HUES6 (cell line): ENCODE results near the gene RYR1.
"Not testable (repeated sequence)": the region's sequence is repeated elsewhere in the genome, so short reads cannot be mapped to it uniquely, and the experiment has no call there.

Experiments used
- H3K27ac ChIP-seq: 2 replicates; pipeline ENCODE4 v1.7.0; 2013; ENCODE audit warnings: low read depth, mild to moderate bottlenecking, low read length, inconsistent platforms
- H3K27me3 ChIP-seq: 2 replicates; pipeline ENCODE4 v1.6.1; 2013; ENCODE audit warnings: low read length; ENCODE audit not compliant: control insufficient read depth, insufficient read depth
- H3K36me3 ChIP-seq: 2 replicates; pipeline ENCODE4 v1.6.1; 2013; ENCODE audit warnings: low read length; ENCODE audit not compliant: control insufficient read depth, insufficient read depth
- H3K4me1 ChIP-seq: 2 replicates; pipeline ENCODE4 v1.6.1; 2013; ENCODE audit warnings: low read length; ENCODE audit not compliant: control insufficient read depth, insufficient read depth
- H3K4me3 ChIP-seq: 2 replicates; pipeline ENCODE4 v1.5.1; 2013; ENCODE audit warnings: low read depth, low read length
- H3K9ac ChIP-seq: one replicate; pipeline ENCODE4 v1.6.1; 2013; ENCODE audit warnings: mild to moderate bottlenecking, low read length
- H3K9me3 ChIP-seq: 2 replicates; pipeline ENCODE4 v1.6.1; 2013; ENCODE audit warnings: low read depth, low read length; ENCODE audit not compliant: control insufficient read depth, insufficient read depth

RYR1 gene

GRCh38 chr19:38464421-38465082 lies 31.1 kb downstream of the RYR1 start:
- Histone ChIP-seq H3K9ac (no peak overlapping the region), H3K9me3 (no peaks in the 10 kb centered on the region), H3K27me3 (no peaks in the 10 kb centered on the region), H3K4me3 (no peak overlapping the region), H3K36me3 (peaks cover 51% of the 10 kb centered on the region), H3K27ac (no peak overlapping the region), H3K4me1 (no peaks in the 10 kb centered on the region; the same call in 1 of the 2 replicates)

GRCh38 chr19:38466050-38466449 lies 32.6 kb downstream of the RYR1 start:
- Histone ChIP-seq H3K27ac (no peak overlapping the region), H3K4me3 (no peak overlapping the region), H3K4me1 (peaks cover 5% of the 10 kb centered on the region), H3K9ac (no peak overlapping the region), H3K36me3 (peaks cover 44% of the 10 kb centered on the region), H3K9me3 (no peaks in the 10 kb centered on the region), H3K27me3 (no peaks in the 10 kb centered on the region)

GRCh38 chr19:38467541-38468525 lies 34.3 kb downstream of the RYR1 start:
- H3K36me3 ChIP-seq: peaks cover 42% of the 10 kb centered on the region
- H3K27me3 ChIP-seq: no peaks in the 10 kb centered on the region

DNA sequence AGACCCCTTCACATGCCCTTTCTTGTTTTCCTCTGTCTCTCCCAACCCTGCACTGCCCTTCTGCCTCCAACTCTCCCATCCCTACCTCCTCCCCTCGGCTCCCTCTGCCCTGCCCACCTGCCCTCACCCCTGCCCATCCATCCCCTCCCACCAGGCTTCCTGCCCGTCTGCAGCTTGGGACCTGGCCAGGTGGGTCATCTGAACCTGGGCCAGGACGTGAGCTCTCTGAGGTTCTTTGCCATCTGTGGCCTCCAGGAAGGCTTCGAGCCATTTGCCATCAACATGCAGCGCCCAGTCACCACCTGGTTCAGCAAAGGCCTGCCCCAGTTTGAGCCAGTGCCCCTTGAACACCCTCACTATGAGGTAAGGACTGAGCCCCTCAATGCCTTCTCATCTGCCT lies 35.7 kb downstream of the RYR1 start:
- Histone ChIP-seq H3K9ac (no peak overlapping the region), H3K9me3 (no peaks in the 10 kb centered on the region), H3K27me3 (no peaks in the 10 kb centered on the region), H3K4me3 (no peak overlapping the region), H3K27ac (no peak overlapping the region), H3K36me3 (peaks cover 36% of the 10 kb centered on the region), H3K4me1 (peaks cover 5% of the 10 kb centered on the region)

More at GRCh38 chr19:38467541-38468525, 34.3 kb downstream of the RYR1 start:
- H3K9me3 ChIP-seq: no peaks in the 10 kb centered on the region
- H3K9ac ChIP-seq: no peak overlapping the region
- no peak overlapping the region for H3K27ac ChIP-seq
- peaks cover 5% of the 10 kb centered on the region for H3K4me1 ChIP-seq
- H3K4me3 ChIP-seq: no peak overlapping the region

DNA sequence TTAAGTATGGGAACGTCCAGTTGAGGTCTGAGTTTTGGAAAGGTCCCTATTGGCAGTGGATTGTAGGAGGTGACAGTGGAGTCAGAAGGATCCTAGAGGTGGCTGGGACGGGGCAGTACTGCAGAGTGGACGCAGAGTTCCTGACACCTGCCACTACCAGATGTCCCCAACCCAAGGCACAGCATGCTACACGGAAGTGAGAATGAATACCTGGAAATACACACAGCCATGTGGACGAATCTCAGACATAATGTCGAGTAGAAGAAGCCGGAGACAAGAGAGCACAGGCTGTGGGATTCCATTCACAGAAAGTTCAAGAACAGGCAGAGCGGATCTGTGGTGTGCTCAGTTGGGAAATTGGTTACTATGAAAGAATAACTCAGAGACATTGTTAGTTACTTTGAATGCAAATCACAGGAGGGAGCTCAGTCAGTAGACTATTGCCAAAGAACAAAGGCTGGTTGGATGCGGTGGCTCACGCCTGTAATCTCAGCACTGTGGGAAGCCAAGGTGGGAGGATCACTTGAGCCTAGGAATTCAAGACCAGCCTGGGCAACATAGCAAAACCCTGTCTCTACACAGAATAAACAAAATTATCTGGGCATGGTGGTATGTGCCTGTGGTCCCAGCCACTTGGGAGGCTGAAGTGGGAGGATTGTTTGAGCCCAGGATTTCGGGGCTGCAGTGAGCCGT lies 37.4 kb downstream of the RYR1 start:
- Histone ChIP-seq H3K36me3 (peaks cover 34% of the 10 kb centered on the region), H3K27ac (no peak overlapping the region), H3K27me3 (no peaks in the 10 kb centered on the region), H3K9me3 (no peaks in the 10 kb centered on the region), H3K9ac (no peak overlapping the region), H3K4me3 (no peak overlapping the region), H3K4me1 (peaks cover 5% of the 10 kb centered on the region)

- not testable (repeated sequence) for H3K27me3 ChIP-seq, H3K9ac ChIP-seq, H3K9me3 ChIP-seq, H3K27ac ChIP-seq, H3K4me1 ChIP-seq, H3K4me3 ChIP-seq
- H3K36me3 ChIP-seq: peaks cover 25% of the 10 kb centered on the region
These were observed 39.2 kb downstream of the RYR1 start for GRCh38 chr19:38472725-38473124.

GRCh38 chr19:38473201-38473600 lies 39.7 kb downstream of the RYR1 start:
- Histone ChIP-seq H3K4me1 (peaks cover 5% of the 10 kb centered on the region), H3K36me3 (peaks cover 20% of the 10 kb centered on the region), H3K27me3 (no peaks in the 10 kb centered on the region), H3K9me3 (no peaks in the 10 kb centered on the region), H3K4me3 (no peak overlapping the region), H3K9ac (no peak overlapping the region), H3K27ac (no peak overlapping the region)

GRCh38 chr19:38475176-38475575 lies 41.7 kb downstream of the RYR1 start:
- Histone ChIP-seq H3K4me3 (no peak overlapping the region), H3K9me3 (no peaks in the 10 kb centered on the region), H3K36me3 (peaks cover 4% of the 10 kb centered on the region), H3K9ac (no peak overlapping the region), H3K27ac (no peak overlapping the region), H3K27me3 (no peaks in the 10 kb centered on the region), H3K4me1 (peaks cover 5% of the 10 kb centered on the region)

GRCh38 chr19:38478273-38478971 lies 44.9 kb downstream of the RYR1 start:
- no peak overlapping the region for H3K4me3 ChIP-seq
- H3K27ac ChIP-seq: no peak overlapping the region
- H3K36me3 ChIP-seq: peaks cover 13% of the 10 kb centered on the region
- H3K4me1 ChIP-seq: no peaks in the 10 kb centered on the region
- no peaks in the 10 kb centered on the region for H3K27me3 ChIP-seq
- H3K9ac ChIP-seq: no peak overlapping the region
- H3K9me3 ChIP-seq: no peaks in the 10 kb centered on the region

- Histone ChIP-seq H3K27ac (no peak overlapping the region), H3K4me1 (no peaks in the 10 kb centered on the region), H3K4me3 (no peak overlapping the region), H3K9ac (no peak overlapping the region), H3K36me3 (peaks cover 36% of the 10 kb centered on the region), H3K27me3 (no peaks in the 10 kb centered on the region), H3K9me3 (no peaks in the 10 kb centered on the region)
These were observed 49.0 kb downstream of the RYR1 start for GRCh38 chr19:38482496-38482895.
